ENCODE data around the gene RHEBL1. TPM values are rescaled to one million over a fixed set of nuclear protein-coding genes. Genes with fewer than 3 reads are reported as not detected.

The RHEBL1 gene
- total RNA-seq, 1 experiment from 2014 or later: 9.0 TPM

- Mint-ChIP-seq H3K4me1 (peaks cover 43% of the 10 kb centered on the region), H3K36me3 (peaks cover 7% of the 10 kb centered on the region; the same call in 1 of the 2 replicates), H3K4me3 (peak overlapping the region; percentile 55), H3K27me3 (ENCODE audit: low read depth) (peaks cover 59% of the 10 kb centered on the region), H3K27ac (no peak overlapping the region), H3K9me3 (no peaks in the 10 kb centered on the region)
- ChIA-PET POLR2A (no interaction called here), CTCF (interaction anchor here (0.6 to 4.6 kb wide), 15 partner anchors 9 to 117 kb away, joined by 3 to 64 read pairs (median 4); partner anchors contain the start of genes RHEBL1, TUBA1B and WNT1)
- TF ChIP-seq NFYB (CRISPR knock-in tag; conservative IDR thresholded peaks at IDR 0.05; ENCODE audit: low read depth) (no peak), CREM (CRISPR knock-in tag; IDR thresholded peaks at IDR 0.05) (no peak), JAZF1 (CRISPR knock-in tag; IDR thresholded peaks at IDR 0.05) (no peak), NR3C1 (CRISPR knock-in tag; conservative IDR thresholded peaks at IDR 0.05; ENCODE audit: low read depth) (no peak), IRF1 (CRISPR knock-in tag; IDR thresholded peaks at IDR 0.05) (no peak), MXD4 (CRISPR knock-in tag; IDR thresholded peaks at IDR 0.05; ENCODE audit: borderline replicate concordance) (no peak)
- TF ChIP-seq, protein P1, sequence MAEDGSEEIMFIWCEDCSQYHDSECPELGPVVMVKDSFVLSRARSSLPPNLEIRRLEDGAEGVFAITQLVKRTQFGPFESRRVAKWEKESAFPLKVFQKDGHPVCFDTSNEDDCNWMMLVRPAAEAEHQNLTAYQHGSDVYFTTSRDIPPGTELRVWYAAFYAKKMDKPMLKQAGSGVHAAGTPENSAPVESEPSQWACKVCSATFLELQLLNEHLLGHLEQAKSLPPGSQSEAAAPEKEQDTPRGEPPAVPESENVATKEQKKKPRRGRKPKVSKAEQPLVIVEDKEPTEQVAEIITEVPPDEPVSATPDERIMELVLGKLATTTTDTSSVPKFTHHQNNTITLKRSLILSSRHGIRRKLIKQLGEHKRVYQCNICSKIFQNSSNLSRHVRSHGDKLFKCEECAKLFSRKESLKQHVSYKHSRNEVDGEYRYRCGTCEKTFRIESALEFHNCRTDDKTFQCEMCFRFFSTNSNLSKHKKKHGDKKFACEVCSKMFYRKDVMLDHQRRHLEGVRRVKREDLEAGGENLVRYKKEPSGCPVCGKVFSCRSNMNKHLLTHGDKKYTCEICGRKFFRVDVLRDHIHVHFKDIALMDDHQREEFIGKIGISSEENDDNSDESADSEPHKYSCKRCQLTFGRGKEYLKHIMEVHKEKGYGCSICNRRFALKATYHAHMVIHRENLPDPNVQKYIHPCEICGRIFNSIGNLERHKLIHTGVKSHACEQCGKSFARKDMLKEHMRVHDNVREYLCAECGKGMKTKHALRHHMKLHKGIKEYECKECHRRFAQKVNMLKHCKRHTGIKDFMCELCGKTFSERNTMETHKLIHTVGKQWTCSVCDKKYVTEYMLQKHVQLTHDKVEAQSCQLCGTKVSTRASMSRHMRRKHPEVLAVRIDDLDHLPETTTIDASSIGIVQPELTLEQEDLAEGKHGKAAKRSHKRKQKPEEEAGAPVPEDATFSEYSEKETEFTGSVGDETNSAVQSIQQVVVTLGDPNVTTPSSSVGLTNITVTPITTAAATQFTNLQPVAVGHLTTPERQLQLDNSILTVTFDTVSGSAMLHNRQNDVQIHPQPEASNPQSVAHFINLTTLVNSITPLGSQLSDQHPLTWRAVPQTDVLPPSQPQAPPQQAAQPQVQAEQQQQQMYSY (CRISPR knock-in tag; IDR thresholded peaks at IDR 0.05): no peak
- DNase-seq (ENCODE audit: low spot score) (no peak), ATAC-seq (no peak)
Measured at GRCh38 chr12:49094975-49095365, 25.2 kb upstream of the RHEBL1 start.

DNA sequence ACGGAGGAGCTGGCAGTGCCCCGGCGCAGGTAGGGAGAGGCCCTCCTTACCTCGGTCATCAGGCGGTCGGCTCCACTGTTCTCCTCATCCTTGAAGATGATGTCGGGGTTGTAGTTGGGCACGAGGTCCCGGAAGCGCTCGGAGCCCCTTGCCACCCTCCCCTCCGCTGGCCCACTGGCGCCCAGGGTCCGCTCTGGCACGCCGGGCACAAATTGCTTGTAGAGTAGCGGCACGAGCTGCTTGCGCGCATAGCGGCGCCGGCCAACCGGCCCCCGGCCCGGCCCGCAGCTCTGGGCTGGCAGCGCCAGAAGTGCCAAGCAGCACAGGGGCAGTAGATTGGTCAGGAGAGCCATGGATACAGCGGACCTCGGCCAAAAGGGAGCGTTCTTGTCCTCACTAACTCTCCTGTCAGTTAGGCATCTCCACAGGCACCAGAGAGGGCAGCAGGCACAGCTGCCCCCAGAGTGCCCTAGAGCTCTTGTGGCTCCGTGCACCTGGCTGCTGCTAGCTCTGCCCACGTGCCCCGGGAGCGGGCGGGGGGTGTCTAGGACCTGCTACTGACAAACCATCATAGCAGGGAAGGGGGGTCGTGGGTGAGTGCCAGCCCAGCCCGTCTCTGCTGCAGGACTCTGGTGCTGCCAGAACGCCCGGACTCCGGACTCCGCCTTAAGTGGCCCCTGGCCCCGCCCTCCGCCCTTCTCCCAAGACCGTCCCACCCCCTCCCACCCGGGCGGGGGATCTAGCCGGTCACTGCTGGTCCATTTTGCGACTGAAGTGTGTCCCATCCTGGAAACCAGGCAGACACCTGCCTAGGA, 24.6 kb upstream of the RHEBL1 start, which contains the start of gene DHH:
TSS of gene DHH (minus strand) at position 642 of the 815 bp plus-strand sequence. CDS start at position 353, 289 bp downstream.
- DNase-seq (ENCODE audit: low spot score) (peak; percentile 72), ATAC-seq (peak; percentile 34)
- peaks cover 5% of the 10 kb centered on the region; the same call in 1 of the 2 replicates for H3K36me3 Mint-ChIP-seq
- TF ChIP-seq, protein P2, sequence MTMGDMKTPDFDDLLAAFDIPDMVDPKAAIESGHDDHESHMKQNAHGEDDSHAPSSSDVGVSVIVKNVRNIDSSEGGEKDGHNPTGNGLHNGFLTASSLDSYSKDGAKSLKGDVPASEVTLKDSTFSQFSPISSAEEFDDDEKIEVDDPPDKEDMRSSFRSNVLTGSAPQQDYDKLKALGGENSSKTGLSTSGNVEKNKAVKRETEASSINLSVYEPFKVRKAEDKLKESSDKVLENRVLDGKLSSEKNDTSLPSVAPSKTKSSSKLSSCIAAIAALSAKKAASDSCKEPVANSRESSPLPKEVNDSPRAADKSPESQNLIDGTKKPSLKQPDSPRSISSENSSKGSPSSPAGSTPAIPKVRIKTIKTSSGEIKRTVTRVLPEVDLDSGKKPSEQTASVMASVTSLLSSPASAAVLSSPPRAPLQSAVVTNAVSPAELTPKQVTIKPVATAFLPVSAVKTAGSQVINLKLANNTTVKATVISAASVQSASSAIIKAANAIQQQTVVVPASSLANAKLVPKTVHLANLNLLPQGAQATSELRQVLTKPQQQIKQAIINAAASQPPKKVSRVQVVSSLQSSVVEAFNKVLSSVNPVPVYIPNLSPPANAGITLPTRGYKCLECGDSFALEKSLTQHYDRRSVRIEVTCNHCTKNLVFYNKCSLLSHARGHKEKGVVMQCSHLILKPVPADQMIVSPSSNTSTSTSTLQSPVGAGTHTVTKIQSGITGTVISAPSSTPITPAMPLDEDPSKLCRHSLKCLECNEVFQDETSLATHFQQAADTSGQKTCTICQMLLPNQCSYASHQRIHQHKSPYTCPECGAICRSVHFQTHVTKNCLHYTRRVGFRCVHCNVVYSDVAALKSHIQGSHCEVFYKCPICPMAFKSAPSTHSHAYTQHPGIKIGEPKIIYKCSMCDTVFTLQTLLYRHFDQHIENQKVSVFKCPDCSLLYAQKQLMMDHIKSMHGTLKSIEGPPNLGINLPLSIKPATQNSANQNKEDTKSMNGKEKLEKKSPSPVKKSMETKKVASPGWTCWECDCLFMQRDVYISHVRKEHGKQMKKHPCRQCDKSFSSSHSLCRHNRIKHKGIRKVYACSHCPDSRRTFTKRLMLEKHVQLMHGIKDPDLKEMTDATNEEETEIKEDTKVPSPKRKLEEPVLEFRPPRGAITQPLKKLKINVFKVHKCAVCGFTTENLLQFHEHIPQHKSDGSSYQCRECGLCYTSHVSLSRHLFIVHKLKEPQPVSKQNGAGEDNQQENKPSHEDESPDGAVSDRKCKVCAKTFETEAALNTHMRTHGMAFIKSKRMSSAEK (CRISPR knock-in tag; IDR thresholded peaks at IDR 0.05; ENCODE audit: borderline replicate concordance): no peak
- TF ChIP-seq HMGA2 (CRISPR knock-in tag; IDR thresholded peaks at IDR 0.05) (no peak), FOXP1 (CRISPR knock-in tag; IDR thresholded peaks at IDR 0.05; ENCODE audit: borderline replicate concordance) (0 out of 2 replicates have a peak, but pooled peaks have one; percentile 5), ZNF317 (CRISPR knock-in tag; IDR thresholded peaks at IDR 0.05; ENCODE audit: borderline replicate concordance, low read depth) (no peak), CREM (CRISPR knock-in tag; IDR thresholded peaks at IDR 0.05) (no peak), JAZF1 (CRISPR knock-in tag; IDR thresholded peaks at IDR 0.05) (no peak)
- TF ChIP-seq, protein P3, sequence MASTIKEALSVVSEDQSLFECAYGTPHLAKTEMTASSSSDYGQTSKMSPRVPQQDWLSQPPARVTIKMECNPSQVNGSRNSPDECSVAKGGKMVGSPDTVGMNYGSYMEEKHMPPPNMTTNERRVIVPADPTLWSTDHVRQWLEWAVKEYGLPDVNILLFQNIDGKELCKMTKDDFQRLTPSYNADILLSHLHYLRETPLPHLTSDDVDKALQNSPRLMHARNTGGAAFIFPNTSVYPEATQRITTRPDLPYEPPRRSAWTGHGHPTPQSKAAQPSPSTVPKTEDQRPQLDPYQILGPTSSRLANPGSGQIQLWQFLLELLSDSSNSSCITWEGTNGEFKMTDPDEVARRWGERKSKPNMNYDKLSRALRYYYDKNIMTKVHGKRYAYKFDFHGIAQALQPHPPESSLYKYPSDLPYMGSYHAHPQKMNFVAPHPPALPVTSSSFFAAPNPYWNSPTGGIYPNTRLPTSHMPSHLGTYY (CRISPR knock-in tag; IDR thresholded peaks at IDR 0.05): no peak
- TF ChIP-seq, protein P4, sequence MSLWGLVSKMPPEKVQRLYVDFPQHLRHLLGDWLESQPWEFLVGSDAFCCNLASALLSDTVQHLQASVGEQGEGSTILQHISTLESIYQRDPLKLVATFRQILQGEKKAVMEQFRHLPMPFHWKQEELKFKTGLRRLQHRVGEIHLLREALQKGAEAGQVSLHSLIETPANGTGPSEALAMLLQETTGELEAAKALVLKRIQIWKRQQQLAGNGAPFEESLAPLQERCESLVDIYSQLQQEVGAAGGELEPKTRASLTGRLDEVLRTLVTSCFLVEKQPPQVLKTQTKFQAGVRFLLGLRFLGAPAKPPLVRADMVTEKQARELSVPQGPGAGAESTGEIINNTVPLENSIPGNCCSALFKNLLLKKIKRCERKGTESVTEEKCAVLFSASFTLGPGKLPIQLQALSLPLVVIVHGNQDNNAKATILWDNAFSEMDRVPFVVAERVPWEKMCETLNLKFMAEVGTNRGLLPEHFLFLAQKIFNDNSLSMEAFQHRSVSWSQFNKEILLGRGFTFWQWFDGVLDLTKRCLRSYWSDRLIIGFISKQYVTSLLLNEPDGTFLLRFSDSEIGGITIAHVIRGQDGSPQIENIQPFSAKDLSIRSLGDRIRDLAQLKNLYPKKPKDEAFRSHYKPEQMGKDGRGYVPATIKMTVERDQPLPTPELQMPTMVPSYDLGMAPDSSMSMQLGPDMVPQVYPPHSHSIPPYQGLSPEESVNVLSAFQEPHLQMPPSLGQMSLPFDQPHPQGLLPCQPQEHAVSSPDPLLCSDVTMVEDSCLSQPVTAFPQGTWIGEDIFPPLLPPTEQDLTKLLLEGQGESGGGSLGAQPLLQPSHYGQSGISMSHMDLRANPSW (CRISPR knock-in tag; conservative IDR thresholded peaks at IDR 0.05; ENCODE audit: low read depth): no peak
- ChIA-PET POLR2A (interaction anchor here (0.6 kb wide), 1 partner anchor 116 kb away, joined by 3 read pairs; the partner anchor contains the start of gene WNT1), CTCF (interaction anchor here (0.6 to 4.6 kb wide), 20 partner anchors 9 to 141 kb away, joined by 3 to 64 read pairs (median 4); partner anchors contain the start of genes RHEBL1, TUBA1B and WNT1)
- H3K9me3 Mint-ChIP-seq: no peaks in the 10 kb centered on the region
- H3K27me3 Mint-ChIP-seq (ENCODE audit: low read depth): peaks cover 65% of the 10 kb centered on the region
- H3K4me3 Mint-ChIP-seq: peak within 1 kb of the TSS; percentile 55
- peaks cover 45% of the 10 kb centered on the region for H3K4me1 Mint-ChIP-seq
- no peak within 1 kb of the TSS for H3K27ac Mint-ChIP-seq
